ENCODE results near the gene TMCO4.
"Not testable (repeated sequence)": the region's sequence is repeated elsewhere in the genome, so short reads cannot be mapped to it uniquely, and the experiment has no call there.

TMCO4 gene

GRCh38 chr1:19799230-19800075, at the start of gene TMCO4:
TMCO4 (minus strand) TSS chr1:19799916; CDS start chr1:19780758, 19,158 bp downstream.
- peak in 1 of 2 experiments; percentile 65 for DNase-seq

GRCh38 chr1:19849307-19849706, 49.6 kb upstream of the TMCO4 start:
- DNase-seq, result not testable (repeated sequence)

DNA sequence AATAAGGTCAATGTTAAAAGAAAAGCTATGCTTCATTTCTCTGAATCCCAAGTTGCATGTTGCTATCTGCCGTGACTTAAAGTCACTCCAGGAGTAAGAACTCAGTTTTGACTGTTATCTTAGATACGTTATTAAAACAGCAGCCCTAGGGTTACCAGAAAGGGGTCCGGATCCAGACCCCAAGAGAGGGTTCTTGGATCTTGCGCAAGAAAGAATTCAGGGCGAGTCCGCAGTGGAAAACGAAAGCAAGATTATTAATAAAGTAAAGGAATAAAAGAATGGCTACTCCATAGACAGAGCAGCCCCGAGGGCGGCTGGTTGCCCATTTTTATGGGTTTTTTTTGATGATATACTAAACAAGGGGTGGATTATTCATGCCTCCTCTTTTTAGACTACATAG, 47.6 kb upstream of the TMCO4 start:
- DNase-seq, result not testable (repeated sequence)

DNA sequence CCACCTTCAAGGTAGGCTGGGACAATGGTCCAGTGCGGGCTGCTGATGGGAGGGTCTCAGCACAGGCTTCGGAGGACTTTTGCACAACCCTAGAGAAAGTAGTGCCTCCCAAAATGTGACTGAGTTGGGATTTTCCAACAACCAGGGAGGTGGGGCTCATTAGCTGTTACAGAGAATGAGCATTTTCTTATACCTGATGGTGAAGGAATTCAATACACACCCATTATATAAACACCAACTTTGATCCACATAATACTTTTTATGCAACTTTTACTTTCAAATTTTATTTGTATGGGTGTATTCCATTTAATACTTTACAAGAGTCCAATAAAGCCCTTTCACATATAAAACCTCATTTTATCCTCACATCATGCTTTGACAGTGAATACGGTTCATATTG, 46.6 kb upstream of the TMCO4 start:
- DNase-seq, result no peak

GRCh38 chr1:19845555-19845954, 45.8 kb upstream of the TMCO4 start:
- DNase-seq, result no peak

DNA sequence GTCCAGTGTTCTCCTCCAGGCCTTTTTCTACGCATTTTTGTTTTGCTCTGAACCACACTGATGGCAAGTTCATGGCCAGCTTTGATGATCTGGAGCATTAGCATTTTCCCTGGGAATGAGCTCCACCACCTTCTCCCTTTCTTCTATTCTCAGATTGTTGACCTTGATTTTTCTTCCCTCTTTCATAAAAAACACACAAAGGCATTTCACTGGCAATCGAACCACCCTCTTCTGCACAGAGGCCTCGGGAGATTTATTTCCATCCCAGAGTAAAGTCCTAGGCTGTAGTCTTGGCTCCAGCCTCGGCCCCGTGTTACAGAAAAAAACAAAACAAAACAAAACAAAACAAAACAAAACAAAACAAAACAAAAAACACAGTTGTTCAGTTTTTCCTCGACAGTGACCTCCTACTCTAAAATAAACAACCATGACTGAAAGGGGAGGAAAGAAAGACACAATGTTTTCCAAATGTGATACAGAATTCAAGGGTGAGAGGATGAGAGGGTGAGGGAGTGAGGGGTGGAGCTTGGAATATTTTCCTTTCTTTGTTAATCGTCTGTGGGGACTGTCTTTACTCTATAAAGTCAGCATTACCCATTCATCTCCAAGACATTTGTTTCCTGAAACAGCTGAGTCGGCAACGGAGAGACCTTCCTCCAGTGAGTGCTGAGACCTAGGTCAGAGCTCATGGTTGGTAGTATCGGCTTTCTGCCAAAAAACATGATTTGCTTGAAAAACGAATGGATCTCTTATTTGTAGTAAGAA, 45.2 kb upstream of the TMCO4 start:
- DNase-seq, result no peak

- DNase-seq, result no peak
These were observed 40.5 kb upstream of the TMCO4 start for GRCh38 chr1:19840228-19840627.

DNA sequence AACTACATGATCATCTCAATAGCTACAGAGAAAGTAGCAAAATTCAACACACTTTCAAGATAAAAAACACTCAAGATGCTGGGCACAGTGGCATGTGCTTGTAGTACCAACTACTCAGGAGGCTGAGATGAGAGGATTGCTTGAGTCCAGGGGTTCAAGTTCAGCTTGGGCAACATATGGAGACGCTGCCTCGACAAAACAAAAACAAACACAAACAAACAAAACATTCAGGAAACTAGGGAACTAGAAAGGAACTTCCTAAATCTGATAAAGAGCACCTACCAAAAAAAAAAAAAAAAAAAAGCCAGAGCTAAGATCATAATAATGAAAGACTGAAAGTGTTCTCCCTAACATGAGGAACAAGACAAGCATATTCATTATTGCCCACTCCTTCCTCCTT, 38.1 kb upstream of the TMCO4 start:
- no peak for DNase-seq

GRCh38 chr1:19835578-19835977, 35.9 kb upstream of the TMCO4 start:
- DNase-seq, result no peak

DNA sequence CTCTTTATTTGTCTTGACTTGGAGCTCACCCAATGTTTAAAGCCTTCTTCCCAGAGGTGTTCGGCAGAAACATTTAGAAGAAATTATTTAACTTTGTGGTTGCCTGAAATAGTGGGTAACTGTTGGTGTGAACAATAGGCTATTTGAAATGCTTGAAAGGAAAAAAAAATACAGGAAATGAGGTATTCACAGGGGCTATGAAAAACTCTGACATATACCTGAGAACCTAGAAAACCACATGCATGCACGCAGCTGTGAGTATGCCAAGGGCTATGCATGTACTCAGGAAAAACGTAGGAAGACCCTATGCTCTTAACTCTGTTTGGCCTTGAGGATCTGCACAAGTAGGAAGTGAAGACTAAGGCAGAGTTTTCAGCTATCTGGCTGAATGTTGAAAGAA, 31.7 kb upstream of the TMCO4 start:
- DNase-seq, result no peak

- DNase-seq, result no peak
These were observed 28.8 kb upstream of the TMCO4 start for GRCh38 chr1:19828546-19828945.

DNA sequence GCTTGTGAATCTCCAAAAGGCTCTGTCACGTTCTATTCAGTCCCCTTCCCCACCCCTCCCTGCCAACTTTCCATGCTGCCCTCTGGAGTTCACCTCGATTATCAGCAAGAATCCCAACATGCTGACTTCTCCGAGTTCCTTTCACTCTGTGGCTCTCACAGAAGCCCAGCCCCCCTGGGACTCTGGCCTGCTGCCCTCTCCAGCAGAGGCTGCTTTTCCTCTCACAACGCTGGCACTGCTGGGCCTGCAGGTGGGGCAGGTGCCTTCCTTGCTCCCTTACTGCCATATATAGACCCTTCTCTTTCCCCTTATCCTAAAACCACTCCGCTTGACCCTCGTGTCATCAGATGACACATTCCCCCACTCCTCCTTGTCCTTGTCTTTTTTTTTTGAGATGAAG, 25.6 kb upstream of the TMCO4 start:
- DNase-seq, result peak in 1 of 2 experiments; percentile 22

- DNase-seq, result no peak
These were observed 24.8 kb upstream of the TMCO4 start for GRCh38 chr1:19824541-19824940.

DNA sequence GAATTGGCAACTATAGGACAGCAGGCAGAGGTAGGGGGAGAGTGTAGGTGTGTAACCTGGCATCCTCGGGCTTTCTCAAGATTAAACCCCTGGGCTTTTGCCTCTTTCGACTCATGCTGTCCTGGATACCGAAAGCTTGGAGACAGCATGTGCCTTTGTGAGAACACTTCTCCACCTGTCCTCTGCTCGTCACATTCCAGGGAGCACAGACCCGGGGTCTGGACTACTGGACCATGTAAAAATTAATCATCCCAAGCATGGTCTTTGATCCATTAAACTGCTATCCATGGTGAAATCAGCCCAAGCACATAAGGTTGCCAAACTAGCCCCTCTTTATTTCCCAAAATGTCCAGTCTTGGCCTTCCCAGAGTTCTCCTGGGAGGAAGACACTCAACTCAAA, 24.3 kb upstream of the TMCO4 start:
- DNase-seq, result no peak

DNA sequence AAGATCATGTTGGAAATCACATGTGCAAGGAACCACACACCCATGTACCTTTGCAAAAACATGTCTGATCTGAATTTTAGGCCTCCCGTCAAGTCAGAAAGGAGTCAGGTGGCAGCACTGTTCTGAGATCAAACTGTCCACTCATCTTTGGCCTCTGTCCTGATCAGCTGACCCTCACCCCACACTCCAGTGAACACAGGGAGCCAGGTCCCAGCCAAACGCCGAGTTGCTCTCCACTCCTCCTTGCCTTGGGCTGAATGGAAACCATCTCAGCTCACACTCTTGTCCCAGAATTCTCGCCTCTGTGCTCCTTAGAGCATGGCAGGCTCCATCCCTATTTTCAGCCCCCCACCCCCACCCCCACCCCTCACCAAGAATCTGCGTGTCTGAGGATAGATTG, 20.0 kb upstream of the TMCO4 start:
- no peak for DNase-seq

GRCh38 chr1:19818324-19818723, 18.6 kb upstream of the TMCO4 start:
- no peak for DNase-seq

DNA sequence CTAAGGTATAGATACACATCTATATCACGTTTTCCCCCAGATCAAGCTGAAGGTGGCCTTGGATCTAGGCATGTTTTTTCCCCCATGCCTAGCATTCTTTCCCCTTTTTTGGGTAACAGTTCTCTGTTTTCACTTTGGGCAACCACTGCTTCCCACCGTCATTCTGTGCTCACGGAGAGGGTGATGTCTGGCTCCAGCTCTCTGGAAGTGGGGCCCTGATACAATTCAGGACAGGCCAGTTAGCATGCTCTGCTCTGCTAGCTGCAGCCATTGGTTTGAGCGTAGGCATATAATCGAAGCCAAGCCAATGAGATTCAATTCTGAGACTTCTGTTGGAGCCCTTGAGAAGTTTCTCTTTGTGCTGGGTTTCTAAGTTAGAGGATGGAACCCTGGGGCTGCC, 17.4 kb upstream of the TMCO4 start:
- no peak for DNase-seq

GRCh38 chr1:19816737-19817086, 17.0 kb upstream of the TMCO4 start:
- not testable (repeated sequence) for DNase-seq

- DNase-seq, result peak; percentile 63 to 79
These were observed 16.4 kb upstream of the TMCO4 start for GRCh38 chr1:19815801-19816736.

- DNase-seq, result peak; percentile 60 to 79
These were observed 15.2 kb upstream of the TMCO4 start, which contains the start of gene RNF186 for GRCh38 chr1:19814681-19815503. RNF186 (minus strand) TSS chr1:19815283; CDS start chr1:19815101, 182 bp downstream.

DNA sequence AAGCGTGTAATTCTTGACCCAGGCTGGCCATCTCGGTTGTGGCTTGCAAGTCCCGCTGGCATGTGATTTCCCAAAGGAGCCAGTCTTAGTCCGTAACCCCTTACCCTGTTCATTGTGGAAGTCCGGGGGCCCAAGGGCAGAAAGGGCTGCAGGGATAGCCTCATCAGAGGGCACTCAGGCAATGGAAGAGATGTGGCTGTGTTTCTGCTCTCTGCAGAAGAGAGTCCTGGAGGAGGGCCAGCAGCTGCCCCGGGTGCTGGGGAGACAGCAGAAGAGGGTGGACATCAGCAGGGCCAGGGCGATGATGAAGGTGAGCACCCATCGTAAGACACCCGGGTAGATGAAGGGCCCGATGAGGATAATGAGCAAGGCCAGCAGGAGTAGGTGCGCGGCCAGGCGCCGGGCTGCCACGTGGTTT, 14.5 kb upstream of the TMCO4 start:
- DNase-seq, result no peak

DNA sequence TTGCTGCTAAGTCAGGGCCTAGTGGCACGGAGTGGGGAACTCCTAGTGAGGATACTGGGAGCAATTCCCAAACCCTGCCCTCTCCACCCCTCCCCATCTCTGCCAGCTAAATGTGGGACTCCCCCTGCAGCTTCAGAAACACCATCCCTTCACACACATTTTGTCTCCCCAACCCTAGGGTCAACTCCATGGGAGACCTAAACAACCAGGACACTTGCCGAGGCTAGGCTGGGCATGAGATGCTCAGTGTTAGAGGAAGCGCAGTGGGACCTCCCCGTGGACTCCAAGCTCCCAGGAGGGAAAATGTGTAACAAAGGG, 13.9 kb upstream of the TMCO4 start:
- DNase-seq, result no peak

Data from NCI-H526 (cell line).